Stimulated activated memory B cell treated with anti-CD40 and anti-IgM and Interleukin-4, amounts not matched to agents 10 μg/mL and 1 μg/mL and 100 μg/mL, for 72 hours (primary cell): Measurements from ENCODE around the gene NT5DC3.
"Not testable (repeated sequence)": the region's sequence is repeated elsewhere in the genome, so short reads cannot be mapped to it uniquely, and the experiment has no call there.

ENCODE experiments used
- ATAC-seq: fragments of 150-1000 bp; cut with Tn5 transposase; 2 replicates; pipeline ENCODE4 v1.10.0; 2021
- H3K27ac Mint-ChIP-seq: one replicate; pipeline ENCODE4 v1.8.0; 2022; ENCODE audit warnings: mild to moderate bottlenecking, mixed read lengths
- H3K27me3 Mint-ChIP-seq: one replicate; pipeline ENCODE4 v1.8.0; 2022; ENCODE audit warnings: mixed read lengths
- H3K36me3 Mint-ChIP-seq: one replicate; pipeline ENCODE4 v1.8.0; 2022; ENCODE audit warnings: mixed read lengths
- H3K4me1 Mint-ChIP-seq: one replicate; pipeline ENCODE4 v1.8.0; 2022; ENCODE audit warnings: mixed read lengths
- H3K4me3 Mint-ChIP-seq: one replicate; pipeline ENCODE4 v1.8.0; 2022; ENCODE audit warnings: mild to moderate bottlenecking, moderate library complexity, mixed read lengths
- H3K9me3 Mint-ChIP-seq: one replicate; pipeline ENCODE4 v1.8.0; 2022; ENCODE audit warnings: mixed read lengths

The NT5DC3 gene

DNA sequence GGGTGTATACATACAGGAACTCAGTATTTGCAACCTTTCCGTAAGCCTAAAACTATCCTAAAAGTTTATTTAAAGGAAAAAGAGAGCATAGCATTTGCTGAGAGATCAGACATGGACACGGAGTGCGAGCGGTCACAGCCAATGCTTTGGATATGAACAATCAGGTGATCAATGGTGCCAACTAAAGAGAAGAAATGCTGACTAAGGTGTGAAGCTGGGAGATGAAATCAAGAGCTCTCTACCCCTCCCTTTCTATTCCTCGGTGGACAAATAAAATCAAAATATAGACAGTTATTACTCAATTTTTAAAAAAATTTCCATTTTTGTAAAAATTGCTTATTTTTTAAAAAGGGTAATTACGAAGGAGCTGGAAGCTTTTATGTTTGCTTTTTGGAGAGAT, 29.2 kb downstream of the NT5DC3 start:
- Mint-ChIP-seq H3K27me3 (no peaks in the 10 kb centered on the region), H3K4me1 (no peaks in the 10 kb centered on the region), H3K9me3 (no peaks in the 10 kb centered on the region), H3K4me3 (no peak overlapping the region), H3K36me3 (peaks cover 54% of the 10 kb centered on the region), H3K27ac (no peak overlapping the region)
- ATAC-seq, result no peak

DNA sequence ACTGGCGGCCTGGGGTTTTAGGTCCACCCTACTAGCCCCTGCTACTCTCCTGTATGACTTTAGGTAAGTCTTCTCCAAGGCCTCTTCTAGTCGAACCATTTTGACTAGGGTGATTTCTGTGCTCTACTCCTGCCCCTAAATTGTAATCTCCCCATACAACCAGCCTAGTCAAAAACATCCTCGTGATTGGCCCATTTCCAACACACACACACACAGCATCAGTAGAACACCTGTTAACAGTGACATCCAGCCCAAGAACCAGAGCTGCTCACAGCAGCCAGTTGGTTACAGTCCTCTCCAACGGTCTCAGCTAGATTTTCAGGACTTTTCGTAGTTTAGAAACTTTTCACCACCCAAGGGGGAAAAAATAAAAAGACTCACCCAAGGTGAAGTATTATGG, 30.9 kb downstream of the NT5DC3 start:
- Mint-ChIP-seq H3K4me3 (no peak overlapping the region), H3K36me3 (peaks cover 63% of the 10 kb centered on the region), H3K27me3 (no peaks in the 10 kb centered on the region), H3K4me1 (no peaks in the 10 kb centered on the region), H3K27ac (no peak overlapping the region), H3K9me3 (no peaks in the 10 kb centered on the region)
- ATAC-seq, result no peak

DNA sequence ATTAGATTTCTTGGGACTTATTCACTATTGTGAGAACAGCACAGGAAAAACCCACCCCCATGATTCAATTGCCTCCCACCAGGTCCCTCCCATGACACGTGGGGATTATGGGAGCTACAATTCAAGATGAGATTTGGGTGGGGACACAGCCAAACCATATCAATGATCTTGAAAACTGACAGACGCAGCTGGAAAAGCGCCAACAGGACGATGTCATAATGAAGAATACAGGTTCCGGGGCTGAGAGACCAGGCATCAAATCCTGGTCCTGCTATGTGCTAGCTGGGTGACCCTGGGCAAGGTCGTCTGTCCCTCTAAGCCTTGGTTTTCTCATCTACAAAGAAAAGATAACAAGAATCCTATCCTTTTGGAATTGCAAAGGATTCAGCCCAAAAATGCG, 31.4 kb downstream of the NT5DC3 start:
- H3K36me3 Mint-ChIP-seq, result peaks cover 60% of the 10 kb centered on the region
- H3K9me3 Mint-ChIP-seq, ATAC-seq, H3K27ac Mint-ChIP-seq, H3K4me3 Mint-ChIP-seq, H3K27me3 Mint-ChIP-seq, H3K4me1 Mint-ChIP-seq: not testable (repeated sequence)

DNA sequence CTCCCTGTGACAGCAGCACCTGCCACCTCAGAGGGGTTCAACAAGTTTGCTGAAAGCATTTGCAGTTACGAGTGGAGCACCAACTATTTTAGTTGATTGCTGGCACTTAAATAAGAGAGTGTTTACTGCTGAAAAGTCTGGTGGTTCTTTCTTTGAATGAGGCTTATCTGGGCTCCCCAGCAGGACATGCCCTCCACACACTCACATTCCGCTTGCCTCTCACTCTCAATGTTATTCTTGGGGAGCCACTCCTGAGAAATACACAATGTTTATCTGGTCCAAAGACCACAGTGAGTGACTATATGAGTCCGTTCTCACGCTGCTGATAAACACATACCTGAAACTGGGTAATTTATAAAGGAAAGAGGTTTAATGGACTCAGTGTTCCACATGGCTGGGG, 31.9 kb downstream of the NT5DC3 start:
- Mint-ChIP-seq H3K27ac (no peak overlapping the region), H3K36me3 (peaks cover 59% of the 10 kb centered on the region), H3K4me1 (no peaks in the 10 kb centered on the region), H3K4me3 (no peak overlapping the region), H3K9me3 (no peaks in the 10 kb centered on the region), H3K27me3 (no peaks in the 10 kb centered on the region)
- no peak for ATAC-seq

DNA sequence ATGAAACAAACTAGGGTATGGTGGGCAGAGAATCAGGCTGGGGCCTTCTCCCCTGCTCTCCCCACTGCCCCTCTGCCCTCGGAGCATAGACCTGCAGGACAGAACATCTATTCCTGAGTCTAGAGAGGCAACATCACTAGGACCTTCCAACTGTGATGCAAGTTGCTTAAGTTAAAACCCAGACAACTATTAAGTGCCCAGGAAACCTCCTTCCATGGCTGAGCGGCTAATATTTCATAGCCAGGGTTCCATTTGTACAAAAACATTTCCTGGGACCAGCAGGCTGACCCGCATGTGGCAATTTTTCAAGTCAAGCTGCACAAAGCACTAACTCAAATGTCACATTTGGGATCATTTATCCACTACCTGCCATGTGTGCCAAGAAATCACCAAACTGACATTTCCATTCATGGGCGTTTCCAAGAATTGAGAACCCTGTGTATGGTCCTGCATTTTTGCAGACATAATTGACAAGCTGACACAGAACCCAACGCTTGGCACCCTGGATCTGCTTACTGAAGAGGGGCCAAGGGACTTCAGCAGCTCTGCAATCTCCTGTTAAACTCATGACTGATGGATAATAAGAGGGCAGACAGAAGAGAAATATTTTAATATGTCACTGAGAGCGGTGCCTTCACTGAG, 32.7 kb downstream of the NT5DC3 start:
- ATAC-seq, result no peak
- Mint-ChIP-seq H3K27me3 (no peaks in the 10 kb centered on the region), H3K9me3 (no peaks in the 10 kb centered on the region), H3K36me3 (peaks cover 57% of the 10 kb centered on the region), H3K4me1 (no peaks in the 10 kb centered on the region), H3K27ac (no peak overlapping the region), H3K4me3 (no peak overlapping the region)

DNA sequence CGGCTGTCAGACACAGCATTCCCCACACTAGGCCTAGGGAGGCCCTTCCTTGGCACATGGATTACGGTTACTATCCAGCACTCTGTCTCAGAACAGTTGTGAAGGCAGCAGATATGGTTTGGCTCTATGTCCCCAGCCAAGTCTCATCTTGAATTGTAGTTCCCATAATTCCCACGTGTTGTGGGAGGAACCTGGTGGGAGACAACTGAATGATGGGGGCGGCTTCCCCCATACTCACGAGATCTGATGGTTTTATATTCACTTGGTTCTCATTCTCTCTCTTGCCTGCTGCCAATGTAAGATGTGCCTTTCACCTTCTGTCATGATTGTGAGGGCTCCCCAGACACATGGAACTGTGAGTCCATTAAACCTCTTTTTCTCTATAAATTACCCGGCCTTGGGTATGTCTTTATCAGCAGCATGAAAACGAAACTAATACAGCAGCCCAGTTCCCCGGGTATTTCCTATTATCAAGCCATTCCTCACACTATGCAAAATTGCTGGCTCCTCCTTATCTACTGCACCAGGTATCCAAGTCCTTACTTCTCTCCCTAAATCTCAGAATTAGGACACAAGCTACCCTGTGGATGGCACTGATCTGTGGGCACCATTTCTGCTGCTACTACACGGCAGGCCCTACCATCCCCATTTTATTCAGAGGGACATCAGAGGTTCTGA, 33.3 kb downstream of the NT5DC3 start:
- Mint-ChIP-seq H3K4me1 (no peaks in the 10 kb centered on the region), H3K27ac (no peak overlapping the region), H3K27me3 (no peaks in the 10 kb centered on the region), H3K4me3 (no peak overlapping the region), H3K36me3 (peaks cover 57% of the 10 kb centered on the region), H3K9me3 (no peaks in the 10 kb centered on the region)
- no peak for ATAC-seq

DNA sequence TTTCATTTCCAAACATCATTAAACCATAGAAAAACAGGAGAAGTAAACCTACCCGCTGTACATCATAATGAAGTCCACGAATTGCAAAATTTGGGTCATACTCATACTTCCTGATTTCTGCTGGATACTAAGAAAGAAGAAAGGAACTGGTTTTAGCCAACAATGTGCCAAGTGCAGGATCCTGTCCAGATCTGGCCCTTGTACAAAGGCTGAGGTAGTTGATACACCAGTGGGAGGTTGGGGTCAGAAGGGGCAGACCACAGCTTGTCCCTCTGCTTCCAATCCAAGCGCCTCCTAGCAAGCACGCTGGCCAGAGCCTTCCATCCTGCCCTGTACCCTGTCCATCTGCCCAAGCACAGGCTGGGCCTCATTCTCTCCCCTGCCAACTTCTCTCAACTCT, 34.2 kb downstream of the NT5DC3 start:
- Mint-ChIP-seq H3K4me3 (no peak overlapping the region), H3K4me1 (no peaks in the 10 kb centered on the region), H3K27me3 (no peaks in the 10 kb centered on the region), H3K9me3 (no peaks in the 10 kb centered on the region), H3K36me3 (peaks cover 65% of the 10 kb centered on the region), H3K27ac (no peak overlapping the region)
- no peak for ATAC-seq

DNA sequence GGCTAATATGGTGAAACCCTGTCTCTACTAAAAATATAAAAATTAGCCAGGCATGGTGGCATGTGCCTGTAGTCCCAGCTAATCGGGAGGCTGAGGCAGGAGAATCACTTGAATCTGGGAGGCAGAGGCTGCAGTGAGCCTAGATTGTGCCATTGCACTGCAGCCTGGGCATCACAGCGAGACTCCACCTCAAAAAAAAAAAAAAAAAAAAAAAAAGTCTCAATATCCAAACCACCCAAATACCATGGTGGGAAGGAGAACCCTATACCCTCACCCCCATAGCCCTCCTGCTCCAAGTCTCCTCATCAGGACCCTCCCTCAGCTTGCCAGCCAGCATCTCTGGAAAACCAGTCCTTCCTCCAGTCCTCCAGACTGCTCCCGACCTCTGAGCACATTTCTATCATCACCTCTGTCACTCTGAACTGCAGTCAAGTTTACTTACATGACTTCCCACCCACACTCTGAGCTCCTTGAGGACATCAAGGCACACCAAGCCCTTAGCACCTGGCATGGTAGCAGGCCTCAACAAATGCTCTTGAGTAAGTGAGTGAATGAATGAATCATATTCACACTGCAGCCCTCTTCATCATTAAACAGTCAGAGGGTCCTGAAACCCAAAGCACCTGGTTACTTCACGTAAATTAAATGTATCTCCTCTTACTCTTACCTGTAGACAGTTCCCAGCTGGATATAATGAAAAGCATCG, 35.2 kb downstream of the NT5DC3 start:
- Mint-ChIP-seq H3K27me3 (no peaks in the 10 kb centered on the region), H3K36me3 (peaks cover 66% of the 10 kb centered on the region), H3K4me1 (no peaks in the 10 kb centered on the region), H3K9me3 (no peaks in the 10 kb centered on the region), H3K4me3 (no peak overlapping the region), H3K27ac (no peak overlapping the region)
- no peak for ATAC-seq

DNA sequence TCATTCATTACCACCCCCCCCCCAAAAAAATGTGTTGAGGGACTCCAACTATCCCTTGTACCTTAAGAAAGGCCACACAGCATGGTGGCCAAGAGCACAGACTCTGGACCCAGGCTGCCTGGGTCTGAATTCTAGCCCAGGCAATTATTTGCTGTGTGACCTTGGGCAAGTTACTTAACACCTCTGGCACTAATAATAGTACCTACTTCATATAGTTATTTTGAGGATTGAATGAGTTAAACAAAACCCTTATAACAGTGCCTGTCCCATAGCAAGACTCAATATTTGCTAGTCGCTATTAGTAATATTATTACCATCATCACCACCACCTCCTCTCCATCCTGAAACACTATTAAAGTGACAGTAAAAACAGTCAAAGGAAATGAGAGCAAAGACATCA, 37.2 kb downstream of the NT5DC3 start:
- H3K4me3 Mint-ChIP-seq, result no peak overlapping the region
- no peaks in the 10 kb centered on the region for H3K27me3 Mint-ChIP-seq
- H3K36me3 Mint-ChIP-seq, result peaks cover 67% of the 10 kb centered on the region
- H3K9me3 Mint-ChIP-seq, result peaks cover 3% of the 10 kb centered on the region
- no peak for ATAC-seq
- H3K27ac Mint-ChIP-seq, result no peak overlapping the region
- H3K4me1 Mint-ChIP-seq, result no peaks in the 10 kb centered on the region

DNA sequence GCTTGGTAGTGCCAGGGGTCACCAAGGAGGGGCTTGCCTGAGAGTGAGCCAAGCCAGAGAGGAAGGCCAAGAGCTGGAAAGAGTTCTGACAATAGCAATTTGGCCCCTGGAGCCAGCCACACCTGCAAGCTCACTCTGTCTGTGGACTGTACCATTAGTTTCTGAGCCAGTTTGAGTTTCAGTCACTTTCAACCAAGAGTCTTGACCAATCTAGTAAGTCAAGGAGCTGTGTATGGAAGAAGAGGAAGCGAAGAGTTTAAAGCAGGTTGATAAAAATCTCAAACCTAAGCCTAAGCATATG, 38.5 kb downstream of the NT5DC3 start:
- no peak overlapping the region for H3K27ac Mint-ChIP-seq
- no peaks in the 10 kb centered on the region for H3K4me1 Mint-ChIP-seq
- peaks cover 3% of the 10 kb centered on the region for H3K9me3 Mint-ChIP-seq
- ATAC-seq, result no peak
- peaks cover 61% of the 10 kb centered on the region for H3K36me3 Mint-ChIP-seq
- H3K4me3 Mint-ChIP-seq, result no peak overlapping the region
- H3K27me3 Mint-ChIP-seq, result no peaks in the 10 kb centered on the region

DNA sequence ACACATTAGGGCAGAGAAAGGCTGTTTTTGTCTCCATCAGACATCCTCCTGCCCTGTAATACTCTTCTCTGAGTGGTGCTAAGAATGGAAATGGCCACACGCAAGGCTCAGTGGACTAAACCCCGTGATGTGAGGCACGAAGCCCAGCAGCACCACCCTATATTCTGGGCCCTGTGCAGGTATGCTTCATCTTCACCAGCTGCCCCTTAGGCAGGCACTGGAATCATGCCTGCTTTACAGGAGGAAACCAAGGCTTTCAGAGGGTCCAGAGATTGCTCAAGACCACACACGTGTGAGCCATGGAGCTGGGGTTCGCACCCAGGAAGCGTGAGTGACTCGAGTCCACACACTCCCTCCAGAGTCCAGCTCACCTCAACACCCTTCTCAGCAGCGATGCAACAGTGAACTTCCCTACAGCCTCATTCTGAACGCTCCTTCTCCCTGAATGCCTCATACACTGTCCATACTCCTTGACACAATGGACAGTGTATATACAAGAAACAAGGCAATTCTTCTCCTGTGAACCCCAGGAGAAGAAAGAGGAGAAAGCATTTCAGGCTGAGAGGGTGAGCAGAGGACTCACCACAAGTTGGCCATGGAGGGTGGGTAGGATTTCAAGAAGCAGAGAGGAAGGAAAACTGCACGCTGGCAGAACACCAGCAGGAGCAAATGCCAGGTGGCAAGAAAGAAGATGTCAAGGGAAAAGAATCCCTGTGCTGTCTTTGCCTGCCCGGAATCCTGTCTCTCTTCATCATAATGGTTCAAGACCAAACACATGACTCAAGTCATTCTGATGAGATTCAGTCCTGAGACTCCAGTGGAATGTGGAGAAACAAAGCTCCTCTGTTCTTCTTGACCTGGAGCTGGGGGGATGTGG, 39.1 kb downstream of the NT5DC3 start:
- H3K4me3 Mint-ChIP-seq, result no peak overlapping the region
- H3K27me3 Mint-ChIP-seq, result no peaks in the 10 kb centered on the region

DNA sequence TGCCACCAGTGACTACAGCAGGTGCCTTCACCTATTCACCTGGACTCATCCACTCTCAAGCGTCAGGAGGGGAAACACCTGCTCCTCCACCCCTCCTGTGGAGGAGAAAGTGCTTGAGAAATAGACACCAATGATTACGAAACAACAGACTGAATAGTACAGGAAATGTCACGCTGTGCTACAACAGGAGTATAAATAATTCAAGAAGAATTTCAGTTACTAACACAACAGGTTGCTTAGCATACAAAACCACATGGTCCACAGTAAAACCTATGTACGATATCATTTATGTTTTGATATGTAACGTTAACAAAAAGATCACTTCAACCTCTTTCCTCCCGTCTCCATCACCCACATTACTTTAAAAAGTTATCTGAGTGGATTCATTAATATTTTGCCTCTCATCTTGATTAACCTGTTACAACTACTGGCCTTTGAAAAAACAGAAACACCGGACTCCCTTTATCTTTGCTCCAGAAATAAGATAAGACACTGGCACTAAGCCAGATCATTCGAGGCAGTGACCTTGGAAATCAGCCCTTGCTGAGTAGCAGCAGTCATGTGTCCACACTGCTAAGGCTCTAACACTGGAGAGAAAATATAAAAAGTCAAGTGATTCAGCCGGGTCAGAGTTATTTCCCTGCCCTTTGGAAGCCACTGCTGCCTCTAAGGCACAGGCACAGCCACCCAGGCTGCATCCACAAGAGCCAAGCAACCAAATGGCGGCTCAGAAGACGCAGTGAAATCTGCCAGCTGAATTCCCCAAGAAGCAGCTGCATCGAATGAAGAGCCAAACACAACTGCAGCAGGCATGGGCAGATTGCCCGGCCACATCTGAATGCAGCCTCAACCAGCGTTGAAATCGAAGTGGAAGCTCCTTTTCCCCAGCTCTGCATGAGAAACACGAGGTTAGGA, 40.9 kb downstream of the NT5DC3 start:
- no peak for ATAC-seq
- H3K27ac Mint-ChIP-seq, result no peak overlapping the region
- H3K4me3 Mint-ChIP-seq, result no peak overlapping the region
- no peaks in the 10 kb centered on the region for H3K4me1 Mint-ChIP-seq
- H3K36me3 Mint-ChIP-seq, result peaks cover 63% of the 10 kb centered on the region
- no peaks in the 10 kb centered on the region for H3K27me3 Mint-ChIP-seq
- peaks cover 3% of the 10 kb centered on the region for H3K9me3 Mint-ChIP-seq

More for the DNA sequence above, 39.1 kb downstream of the NT5DC3 start:
- Mint-ChIP-seq H3K9me3 (peaks cover 3% of the 10 kb centered on the region), H3K36me3 (peaks cover 63% of the 10 kb centered on the region), H3K27ac (no peak overlapping the region), H3K4me1 (no peaks in the 10 kb centered on the region)
- ATAC-seq, result no peak

DNA sequence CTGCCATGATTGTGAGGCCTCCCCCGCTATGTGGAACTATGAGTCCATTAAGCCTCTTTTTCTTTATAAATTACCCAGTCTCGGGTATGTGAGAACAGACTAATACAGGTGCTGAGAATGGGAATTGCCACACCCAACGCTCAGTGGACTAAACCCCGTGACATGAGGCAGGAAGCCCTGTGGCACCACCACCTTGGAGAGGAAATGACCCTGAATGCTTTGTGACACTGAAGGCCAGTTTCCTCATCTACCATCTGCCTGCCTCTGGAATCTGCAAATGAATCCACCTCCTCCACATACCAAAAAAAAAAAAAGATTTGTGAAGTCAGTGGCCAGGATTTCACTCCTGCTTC, 41.6 kb downstream of the NT5DC3 start:
- Mint-ChIP-seq H3K9me3 (peaks cover 3% of the 10 kb centered on the region), H3K27ac (no peak overlapping the region), H3K4me3 (no peak overlapping the region), H3K36me3 (peaks cover 63% of the 10 kb centered on the region), H3K27me3 (no peaks in the 10 kb centered on the region), H3K4me1 (no peaks in the 10 kb centered on the region)
- ATAC-seq, result no peak

DNA sequence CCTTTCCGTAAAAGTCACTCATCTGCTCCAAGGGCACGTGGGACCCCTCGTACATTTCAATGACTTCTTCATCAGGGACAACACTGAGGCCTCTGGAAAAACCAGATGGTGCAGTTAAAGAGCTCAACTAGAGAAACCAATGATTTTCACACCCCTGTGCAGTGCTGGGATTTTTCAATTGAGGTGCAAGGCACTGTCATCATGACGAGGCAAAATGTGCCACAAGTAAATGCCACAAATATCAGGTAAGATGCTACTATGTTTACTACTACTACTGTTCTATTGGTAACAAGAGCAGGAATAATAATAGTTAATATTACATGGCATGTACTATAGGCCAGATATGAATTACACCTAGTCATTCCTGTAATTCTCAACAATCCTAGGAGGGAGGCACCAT, 42.4 kb downstream of the NT5DC3 start:
- no peaks in the 10 kb centered on the region for H3K4me1 Mint-ChIP-seq
- H3K36me3 Mint-ChIP-seq, result peaks cover 62% of the 10 kb centered on the region
- H3K4me3 Mint-ChIP-seq, result no peak overlapping the region
- H3K27me3 Mint-ChIP-seq, result no peaks in the 10 kb centered on the region
- no peak for ATAC-seq
- peaks cover 3% of the 10 kb centered on the region for H3K9me3 Mint-ChIP-seq
- no peak overlapping the region for H3K27ac Mint-ChIP-seq
